DMS79 treated with DMSO at 0.1 percent for 48 hours (cell line): Measurements from ENCODE around the gene VPS13D.
"Not testable (repeated sequence)": the region's sequence is repeated elsewhere in the genome, so short reads cannot be mapped to it uniquely, and the experiment has no call there.

Experiments
- DNase-seq: peaks from one replicate; lab custom pipeline; 2025; lab: John Stamatoyannopoulos, UW

VPS13D gene

DNA sequence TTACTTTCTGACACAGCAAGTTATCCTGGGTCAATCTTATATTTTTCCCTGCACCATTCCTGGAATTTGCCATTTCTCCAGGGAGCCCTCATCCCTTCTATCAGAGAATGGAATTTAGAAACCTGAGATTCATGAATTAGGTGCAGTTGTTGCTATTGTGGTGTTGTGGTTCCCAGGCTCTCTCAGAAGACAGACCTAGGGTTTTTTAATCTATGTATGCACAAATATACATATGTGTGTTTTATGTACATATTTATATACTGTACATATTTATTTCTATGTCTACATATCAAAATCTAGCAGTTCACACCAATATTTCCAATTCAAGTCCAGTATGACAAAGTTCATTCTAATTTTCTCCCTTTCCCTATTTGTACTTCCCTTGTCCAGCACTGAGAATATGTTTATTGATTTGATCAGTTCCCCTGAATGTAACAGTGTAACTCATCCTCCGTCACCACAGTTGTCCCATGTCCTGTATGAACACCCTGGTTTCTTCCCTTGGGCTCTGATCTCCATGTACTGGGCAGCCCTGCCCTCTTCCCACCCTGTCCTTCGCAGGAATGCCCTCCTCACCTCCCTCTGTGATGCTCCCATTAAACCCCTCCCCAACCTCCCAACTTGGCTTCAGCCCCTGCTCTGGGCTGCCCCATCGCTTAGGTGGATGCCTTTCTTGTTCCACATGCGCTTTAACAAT, 145.5 kb downstream of the VPS13D start:
- no peak for DNase-seq

GRCh38 chr1:12376236-12377045, 146.6 kb downstream of the VPS13D start:
- no peak for DNase-seq

DNA sequence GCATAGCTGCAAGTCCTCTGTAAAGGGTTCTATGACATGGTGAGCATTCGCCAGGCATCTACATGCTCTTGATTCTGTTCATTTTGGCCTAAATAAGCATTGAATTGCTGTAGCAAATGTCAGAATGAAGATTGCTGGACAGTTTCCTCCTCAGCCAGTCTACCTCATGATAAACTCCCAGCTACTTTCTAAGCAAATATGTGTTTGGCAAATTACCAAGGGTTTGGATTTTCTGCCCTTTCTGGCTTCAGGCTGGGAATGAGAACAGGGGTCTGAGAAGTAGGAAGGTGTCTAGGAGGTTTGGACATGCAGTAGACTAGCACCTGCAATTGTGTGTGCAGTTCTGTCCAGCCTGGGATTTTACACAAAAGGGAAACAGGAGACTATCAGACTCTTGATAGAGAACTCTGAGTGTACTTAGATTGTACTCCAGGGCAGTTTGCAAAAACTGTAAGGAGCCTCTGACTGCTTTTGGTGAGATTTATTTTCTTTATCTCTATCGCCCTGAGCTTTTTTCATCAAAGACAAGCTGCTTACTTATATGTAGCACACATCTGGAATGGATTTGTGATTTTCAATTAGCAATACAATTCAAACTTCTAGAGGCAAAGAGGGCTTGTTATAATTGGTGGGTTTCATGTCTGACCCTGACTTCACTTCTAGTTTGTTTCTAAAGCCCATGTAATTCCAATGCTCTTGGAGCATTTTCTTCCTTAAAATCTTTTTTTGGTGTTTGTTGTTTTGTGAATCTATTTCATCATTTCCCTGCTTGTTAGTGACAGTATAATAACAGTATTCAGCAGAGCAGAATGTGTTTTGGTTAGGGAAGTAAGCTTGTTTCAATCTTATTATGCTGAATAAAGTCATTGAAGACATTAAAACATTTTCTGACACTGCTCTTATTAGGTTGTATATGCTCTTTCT, 150.8 kb downstream of the VPS13D start:
- DNase-seq = no peak

GRCh38 chr1:12383001-12383400, 153.2 kb downstream of the VPS13D start:
- DNase-seq = no peak

DNA sequence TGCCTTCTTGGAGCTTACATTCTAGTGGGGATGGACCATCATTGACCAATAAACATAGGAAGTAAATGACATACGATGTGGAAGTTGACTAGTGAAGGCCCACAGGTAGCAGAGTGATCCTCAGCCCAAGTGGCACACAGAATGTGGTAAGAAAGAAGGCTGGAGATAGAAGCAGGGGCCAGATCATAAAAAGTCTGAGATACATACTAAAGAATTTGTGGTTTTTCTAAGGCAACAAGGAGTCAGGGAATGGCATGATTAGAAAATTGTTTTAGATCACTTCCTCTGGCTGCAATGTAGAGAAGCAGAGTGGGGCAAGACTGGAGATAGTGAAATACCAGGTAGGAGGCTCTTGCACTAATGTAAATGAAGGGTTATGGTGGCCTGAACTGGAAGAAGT, 154.0 kb downstream of the VPS13D start:
- DNase-seq = no peak

- no peak for DNase-seq
Measured at GRCh38 chr1:12384836-12385456, 155.1 kb downstream of the VPS13D start.

DNA sequence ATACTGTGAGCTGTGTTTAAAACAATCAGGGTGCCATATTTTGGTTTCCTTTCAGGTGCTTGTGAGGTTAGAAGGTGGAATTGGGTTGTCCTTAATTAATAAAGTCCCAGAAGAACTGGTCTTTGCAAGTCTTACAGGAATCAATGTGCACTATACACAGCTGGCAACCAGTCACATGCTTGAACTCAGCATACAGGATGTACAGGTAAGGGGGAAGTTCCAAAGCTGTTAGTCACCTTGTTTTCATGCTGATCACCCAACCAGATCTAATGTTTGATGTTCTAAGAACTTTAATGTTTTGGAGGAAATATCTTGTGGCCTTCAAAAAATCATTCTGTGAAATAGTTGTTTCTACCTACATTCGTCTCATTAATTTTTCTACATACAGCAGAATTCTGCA, 156.3 kb downstream of the VPS13D start:
- DNase-seq = no peak

DNA sequence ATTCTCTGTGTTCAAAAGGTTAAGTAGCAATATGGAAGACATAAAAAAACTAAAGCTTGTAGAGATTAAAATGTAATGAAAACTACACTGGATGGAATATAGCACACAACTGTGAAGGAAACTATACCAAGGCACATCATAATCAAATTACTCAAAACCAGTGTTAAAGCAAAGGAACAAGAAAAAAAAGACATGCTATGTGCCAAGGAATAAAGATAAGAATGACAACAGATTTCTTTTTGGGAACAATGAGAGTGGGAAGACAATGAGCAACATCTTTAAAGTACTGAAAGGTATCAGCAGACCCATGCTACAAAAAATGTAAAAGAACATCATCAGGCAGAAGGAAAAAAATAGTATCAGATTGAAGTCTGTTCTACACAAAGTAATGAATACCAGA, 157.8 kb downstream of the VPS13D start:
- peak; percentile 4 for DNase-seq

DNA sequence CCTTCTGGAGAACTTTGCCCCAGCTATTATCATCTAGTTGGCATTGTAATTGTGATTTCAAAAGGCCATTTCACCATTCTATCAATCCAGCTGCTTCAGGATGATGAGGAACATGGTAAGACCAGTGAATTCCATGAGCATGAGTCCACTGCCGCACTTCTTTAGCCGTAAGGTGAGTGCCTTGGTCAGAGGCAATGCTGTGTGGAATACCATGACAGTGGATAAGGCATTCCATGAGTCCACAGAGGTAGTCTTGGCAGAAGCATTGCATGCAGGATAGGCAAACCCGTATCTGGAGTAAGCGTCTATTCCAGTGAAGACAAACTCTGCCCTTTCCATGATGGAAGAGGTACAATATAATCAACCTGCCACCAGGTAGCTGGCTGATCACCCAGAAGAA, 160.5 kb downstream of the VPS13D start:
- DNase-seq = not testable (repeated sequence)

GRCh38 chr1:12397462-12398450, 167.9 kb downstream of the VPS13D start:
- no peak for DNase-seq

DNA sequence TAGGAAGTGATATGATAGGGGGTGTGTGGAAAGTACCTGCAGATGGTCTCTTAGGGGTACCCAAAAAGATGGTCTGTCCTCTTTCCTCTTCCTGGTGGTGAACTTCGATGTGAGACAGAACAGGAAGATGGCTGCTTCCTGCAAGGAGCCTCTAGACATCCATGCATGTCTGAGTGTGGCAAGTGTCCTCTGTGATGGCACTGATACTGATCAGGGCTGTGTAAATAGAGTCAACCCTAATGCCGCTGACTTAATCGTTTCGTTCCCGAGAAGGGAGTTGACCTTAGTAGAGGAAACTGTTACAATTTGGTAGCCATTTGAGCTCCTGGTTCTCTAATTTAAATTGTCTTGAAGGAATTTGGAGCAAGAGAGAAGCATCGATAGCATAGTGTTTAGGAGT, 168.6 kb downstream of the VPS13D start:
- no peak for DNase-seq

DNA sequence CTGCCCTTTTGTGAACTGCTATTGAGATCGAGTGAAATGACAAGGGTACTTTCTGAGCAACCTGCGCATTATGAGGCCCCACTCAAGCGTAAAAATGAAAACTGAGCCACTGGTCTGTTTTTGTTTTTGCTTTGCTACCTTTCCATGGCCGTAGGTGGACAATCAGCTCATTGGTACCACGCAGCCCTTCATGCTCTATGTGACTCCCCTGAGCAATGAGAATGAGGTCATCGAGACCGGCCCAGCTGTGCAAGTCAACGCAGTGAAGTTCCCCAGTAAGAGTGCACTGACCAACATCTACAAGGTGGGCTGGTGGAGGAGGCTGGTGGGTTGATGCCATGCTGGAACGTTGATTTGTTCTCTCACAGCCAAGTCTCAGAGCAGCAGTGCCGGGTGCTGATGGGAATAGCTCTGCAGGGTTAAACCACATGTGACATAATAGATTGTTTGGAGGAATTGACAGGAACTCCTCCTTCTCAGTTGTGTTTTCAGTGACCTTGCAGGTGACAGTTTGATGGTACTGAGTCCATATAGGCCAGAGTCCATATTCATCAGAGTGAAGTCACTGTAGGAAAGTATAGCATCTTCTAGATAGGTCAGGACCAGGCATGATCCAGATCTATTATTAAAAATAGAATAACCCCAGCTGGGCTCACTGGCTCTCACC, 170.3 kb downstream of the VPS13D start:
- peak; percentile 15 for DNase-seq

DNA sequence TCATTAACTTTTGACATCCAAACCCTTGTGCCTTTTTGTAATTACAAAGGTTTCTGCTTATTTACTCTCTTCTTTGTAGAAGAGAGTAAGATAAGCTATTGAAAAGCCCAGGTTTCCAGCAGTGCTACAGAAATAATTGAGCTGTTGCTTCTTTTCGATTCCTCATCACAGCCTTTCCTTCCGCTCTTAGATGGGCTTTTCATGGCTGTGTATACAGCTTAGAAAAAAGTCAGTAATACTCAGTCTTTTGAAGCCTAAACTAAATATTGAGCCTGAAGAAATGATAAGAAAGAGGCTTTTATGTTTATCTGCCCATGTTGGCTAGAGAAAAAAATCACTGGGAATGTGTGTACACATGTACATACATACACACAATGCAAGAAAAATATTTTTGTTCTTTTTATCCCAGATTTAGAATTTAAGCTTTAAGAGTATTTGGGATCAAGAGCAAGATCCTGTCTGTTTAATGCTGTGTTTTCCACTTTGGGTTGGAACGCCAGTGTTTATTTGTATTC, 172.4 kb downstream of the VPS13D start:
- DNase-seq = no peak

DNA sequence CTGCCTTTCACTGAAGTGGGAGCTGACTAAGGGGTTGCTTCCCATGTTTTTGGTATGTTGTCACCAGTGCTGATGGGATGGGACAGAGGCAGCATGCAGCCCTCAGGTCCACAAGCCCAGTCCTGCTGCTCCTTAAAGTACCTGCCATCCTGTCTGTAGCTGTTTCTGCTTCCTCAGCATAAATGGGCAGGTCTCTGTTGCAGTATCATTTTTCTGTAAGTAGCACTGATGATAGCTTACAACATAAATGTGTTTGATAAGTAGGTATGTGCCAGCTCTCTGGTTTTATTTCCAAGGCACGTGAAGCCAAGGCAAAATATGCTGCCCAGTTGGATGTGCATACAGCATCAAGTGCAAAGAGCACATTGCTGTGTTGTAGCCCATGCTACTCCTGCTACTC, 173.0 kb downstream of the VPS13D start:
- no peak for DNase-seq

- no peak for DNase-seq
Measured at GRCh38 chr1:12404918-12405317, 175.1 kb downstream of the VPS13D start.

DNA sequence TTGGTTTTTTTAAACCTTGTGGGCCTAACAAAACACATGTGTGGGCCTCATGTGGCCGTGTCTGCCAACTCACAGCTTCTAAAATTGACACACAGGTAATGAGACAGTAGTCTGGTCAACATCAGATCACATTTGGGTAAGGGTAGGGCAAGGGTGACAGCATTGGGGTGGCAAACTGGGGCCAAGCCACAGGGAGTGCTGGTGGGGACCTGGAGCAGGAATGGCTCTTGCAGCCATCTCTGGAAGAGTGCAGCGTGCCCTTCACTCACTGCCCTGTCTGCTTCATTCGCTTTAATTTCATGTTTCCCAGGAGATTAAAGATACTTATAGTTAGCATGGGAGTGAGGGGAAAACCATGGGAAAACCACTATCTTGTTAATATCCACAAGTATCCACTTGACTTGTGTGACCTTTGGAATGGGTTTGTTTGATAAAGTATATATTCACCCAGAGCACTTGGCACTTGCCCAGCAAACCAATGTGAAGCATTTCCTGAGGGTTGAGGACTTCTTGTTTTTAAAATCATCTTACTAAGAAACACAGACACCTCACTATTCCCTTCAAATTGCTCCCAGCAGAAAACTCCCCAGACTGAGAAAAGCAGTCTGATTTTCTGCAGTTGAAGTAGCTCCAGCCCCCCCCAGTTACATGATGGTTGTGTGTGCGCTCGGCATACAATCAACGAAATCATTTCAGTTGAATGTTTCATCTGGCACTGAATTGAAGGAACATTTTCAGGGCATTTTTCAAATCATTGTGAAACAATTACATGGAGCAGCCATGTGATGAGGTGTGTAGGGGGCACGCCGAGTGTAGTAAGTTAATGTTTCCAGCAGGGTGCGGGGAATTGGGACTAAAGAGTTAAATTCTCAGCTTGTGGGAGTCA, 175.7 kb downstream of the VPS13D start:
- DNase-seq = no peak

DNA sequence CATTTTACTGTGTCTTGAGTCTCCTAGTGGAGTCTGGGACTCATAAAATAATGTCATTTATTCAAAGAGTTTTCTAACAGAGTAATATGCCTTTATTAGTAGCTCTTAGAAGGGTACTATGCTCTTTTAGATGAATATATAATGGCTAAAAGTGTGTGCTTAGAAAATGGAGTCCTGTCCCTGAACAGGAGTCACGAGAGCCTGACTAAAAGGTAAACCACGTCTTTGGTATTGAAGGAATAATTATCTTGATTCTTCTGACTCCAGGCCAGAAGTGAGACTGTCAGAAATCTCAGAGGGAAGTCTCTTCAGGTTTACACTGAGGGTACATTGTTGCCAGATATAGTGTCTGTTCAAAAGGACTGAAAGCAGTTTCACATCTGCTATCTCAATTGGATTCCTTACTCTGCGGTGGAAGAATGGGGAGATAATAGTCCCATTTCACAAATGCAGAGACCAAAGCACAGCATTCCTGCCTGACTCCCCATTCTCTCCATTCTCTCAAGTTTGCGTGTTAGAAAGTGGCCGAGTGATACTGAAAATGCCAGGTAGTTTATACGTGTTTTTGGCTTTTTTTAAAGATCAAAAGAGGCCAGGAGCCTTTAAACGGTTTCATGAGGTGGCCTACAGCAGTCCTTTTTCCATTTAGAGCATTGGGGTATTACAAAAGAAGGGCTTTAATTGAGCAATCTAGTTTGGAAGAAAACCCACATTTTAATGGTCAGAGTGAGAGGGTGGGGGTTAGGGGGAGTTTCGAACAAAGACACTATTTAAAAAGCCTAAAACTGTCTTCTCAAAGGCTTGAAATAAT, 176.6 kb downstream of the VPS13D start:
- no peak for DNase-seq
